Mesodermal cell (in vitro differentiated cells): ENCODE data around the gene SLC22A15.

Experiments
- H3K27ac ChIP-seq: 2 replicates; pipeline ENCODE4 v1.7.0; 2013; ENCODE audit warnings: mild to moderate bottlenecking, low read depth, low read length, moderate library complexity; ENCODE audit not compliant: severe bottlenecking
- H3K36me3 ChIP-seq: 2 replicates; pipeline ENCODE4 v1.7.1; 2013; ENCODE audit warnings: mild to moderate bottlenecking, low read length, moderate library complexity; ENCODE audit not compliant: control insufficient read depth, insufficient read depth
- H3K4me1 ChIP-seq: one replicate; pipeline ENCODE4 v1.7.1; 2013; ENCODE audit warnings: mild to moderate bottlenecking, low read length; ENCODE audit not compliant: insufficient read depth, control insufficient read depth, poor library complexity, severe bottlenecking
- H3K4me3 ChIP-seq: 2 replicates; pipeline ENCODE4 v1.7.0; 2013; ENCODE audit warnings: low read length, control low read depth, mild to moderate bottlenecking; ENCODE audit not compliant: insufficient read depth, poor library complexity, severe bottlenecking; ENCODE audit errors: extremely low read depth
- H3K9me3 ChIP-seq: 2 replicates; pipeline ENCODE4 v1.7.1; 2013; ENCODE audit warnings: mild to moderate bottlenecking, low read length, moderate library complexity; ENCODE audit not compliant: control insufficient read depth
- WGBS, 2 experiments: methylation state at CpG; one replicate each; pipeline ENCODE4 v1.1.5; 2013; ENCODE audit warnings: missing lambda C conversion rate in 2 of 2; ENCODE audit not compliant: insufficient coverage in 2 of 2; 5-methylcytosine and 5-hydroxymethylcytosine counted together

The SLC22A15 gene

DNA sequence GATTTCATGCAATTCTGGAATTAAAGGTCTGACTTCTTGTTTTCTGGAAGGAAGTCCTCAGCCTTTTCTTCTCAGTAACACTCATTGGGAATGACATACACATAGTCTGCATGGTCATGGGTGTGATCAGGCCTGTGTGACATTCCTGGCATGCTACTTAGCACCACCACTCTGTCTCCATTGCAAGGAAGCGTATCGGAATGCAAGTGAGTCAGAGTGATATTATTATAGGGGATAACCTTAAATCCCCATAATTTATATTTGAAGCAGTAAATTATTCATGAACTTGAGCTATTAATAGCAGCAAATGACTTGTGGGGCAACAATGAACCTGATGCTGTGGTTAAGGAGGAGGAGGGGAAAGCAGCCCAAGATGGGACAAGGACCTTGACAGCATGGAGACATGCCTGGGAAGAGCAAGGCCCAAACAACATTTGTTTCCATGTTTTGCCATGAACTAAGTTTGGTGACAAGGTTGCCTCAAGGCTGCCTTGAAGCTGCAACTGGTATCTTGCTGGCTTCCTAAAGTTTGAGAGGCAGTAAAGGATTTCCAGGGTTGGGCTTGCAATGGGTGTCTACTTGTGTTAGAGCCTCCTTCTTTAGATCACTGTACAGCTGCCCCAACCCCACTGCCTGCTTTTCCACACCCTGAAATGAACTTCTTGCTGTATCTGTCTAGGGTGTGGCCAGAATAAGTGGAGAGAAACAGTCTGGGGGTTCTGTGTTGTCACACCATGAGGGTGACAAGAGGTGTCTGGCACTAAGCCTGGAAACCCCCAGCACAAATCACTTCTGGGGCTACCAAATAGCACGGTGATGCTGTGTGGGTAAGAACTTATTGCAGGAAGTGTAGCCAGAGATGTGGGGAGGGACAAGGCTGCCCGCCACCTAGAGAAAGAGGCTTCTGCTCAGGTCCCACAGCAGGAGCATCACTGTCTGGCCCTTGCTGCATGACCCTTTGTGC lies 139.4 kb downstream of the SLC22A15 start:
- 92% methylated on average over 1 to 2 of the region's 4 CpGs for WGBS, 2 experiments
- Histone ChIP-seq H3K36me3 (no peaks in the 10 kb centered on the region), H3K9me3 (no peaks in the 10 kb centered on the region), H3K27ac (no peak overlapping the region), H3K4me3 (no peak overlapping the region), H3K4me1 (peaks cover 5% of the 10 kb centered on the region)

DNA sequence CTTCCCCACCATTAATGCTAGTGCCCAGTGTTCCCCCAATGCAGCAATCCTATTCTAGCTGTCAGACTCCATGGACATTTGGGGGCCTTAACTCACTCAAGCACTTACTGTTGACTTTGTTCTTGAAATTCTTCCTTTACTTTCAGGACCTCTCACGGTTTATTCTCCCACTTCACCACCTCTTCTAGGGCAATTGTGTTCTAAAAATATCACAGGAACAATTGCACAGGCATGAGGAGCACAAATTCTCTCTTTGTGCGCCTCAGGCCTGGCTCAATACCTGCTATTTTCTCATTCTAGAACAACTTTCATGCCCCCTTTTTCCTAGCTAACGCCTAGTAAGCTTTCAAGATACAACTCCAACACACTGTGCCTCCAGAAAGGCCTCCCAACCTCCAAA lies 142.2 kb downstream of the SLC22A15 start:
- peaks cover 8% of the 10 kb centered on the region for H3K4me1 ChIP-seq
- no peaks in the 10 kb centered on the region for H3K36me3 ChIP-seq
- H3K4me3 ChIP-seq, result no peak overlapping the region
- H3K9me3 ChIP-seq, result no peaks in the 10 kb centered on the region
- H3K27ac ChIP-seq, result no peak overlapping the region
- WGBS, 2 experiments, result 90 to 100% methylated on average over 2 to 3 of the region's 3 CpGs
